HG03039 (cell line): Measurements from ENCODE around the gene SMIM1.
"Not testable (repeated sequence)": the region's sequence is repeated elsewhere in the genome, so short reads cannot be mapped to it uniquely, and the experiment has no call there.

ENCODE experiments used
- ATAC-seq: cut with Tn5 transposase; IDR thresholded peaks from one replicate; pipeline ENCODE4 v1.9.1; 2021; ENCODE audit warnings: mild to moderate bottlenecking, moderate library complexity; ENCODE audit not compliant: unreplicated experiment

SMIM1 gene

GRCh38 chr1:3772715-3773571 lies at the start of gene SMIM1:
Gene SMIM1, plus strand, starts transcription at chr1:3772749. Its CDS starts 2,625 bp downstream, at chr1:3775374.
- ATAC-seq, result peak; percentile 20

- no peak for ATAC-seq
Measured at GRCh38 chr1:3722846-3723245, 49.7 kb upstream of the SMIM1 start.

GRCh38 chr1:3724416-3725030 lies 48.0 kb upstream of the SMIM1 start:
- ATAC-seq, result not testable (repeated sequence)

GRCh38 chr1:3725366-3725765 lies 47.2 kb upstream of the SMIM1 start:
- ATAC-seq, result no peak

- ATAC-seq, result no peak
Measured at GRCh38 chr1:3727042-3727824, 45.3 kb upstream of the SMIM1 start.

- ATAC-seq, result no peak
Measured at GRCh38 chr1:3727825-3728776, 44.4 kb upstream of the SMIM1 start.

- ATAC-seq, result no peak
Measured at GRCh38 chr1:3729594-3730542, 42.7 kb upstream of the SMIM1 start.

- ATAC-seq, result no peak
Measured at GRCh38 chr1:3730543-3731247, 41.9 kb upstream of the SMIM1 start.

GRCh38 chr1:3731583-3732433 lies 40.7 kb upstream of the SMIM1 start:
- ATAC-seq, result no peak

- ATAC-seq, result no peak
Measured at GRCh38 chr1:3732434-3733093, 40.0 kb upstream of the SMIM1 start.

- no peak for ATAC-seq
Measured at GRCh38 chr1:3733094-3733882, 39.3 kb upstream of the SMIM1 start.

GRCh38 chr1:3733883-3734589 lies 38.5 kb upstream of the SMIM1 start:
- no peak for ATAC-seq

GRCh38 chr1:3734602-3735001 lies 37.9 kb upstream of the SMIM1 start:
- no peak for ATAC-seq

- no peak for ATAC-seq
Measured at GRCh38 chr1:3735027-3735681, 37.4 kb upstream of the SMIM1 start.

- no peak for ATAC-seq
Measured at GRCh38 chr1:3735688-3736087, 36.9 kb upstream of the SMIM1 start.
